ENCODE measurements around the gene ATP6V0B. TPM values are rescaled to one million over a fixed set of nuclear protein-coding genes. Genes with fewer than 3 reads are reported as not detected.
A peak's percentile ranks its signal among the peaks of the same experiment; 100 is the strongest.

Gene ATP6V0B
- 112 and 116 TPM in 2 replicates for total RNA-seq (2014; rRNA removed; shearing (Covaris generic))
- polyA plus RNA-seq (2016; fragmentation: Nextera tagmentation; extraction: Ambion mirVana): 142 and 149 TPM in 2 replicates
- long read RNA-seq, transcript ATP6V0B-205 (8 exons, 1,298 nt): major isoform, 152 of 164 reads
- long read RNA-seq, transcript ATP6V0B-201 (7 exons, 944 nt): minor isoform, 6 of 164 reads
- long read RNA-seq, partial matches to known transcripts: 2 of 164 reads
- long read RNA-seq, other reads (novel, unspliced or antisense): 3 of 164 reads

DNA sequence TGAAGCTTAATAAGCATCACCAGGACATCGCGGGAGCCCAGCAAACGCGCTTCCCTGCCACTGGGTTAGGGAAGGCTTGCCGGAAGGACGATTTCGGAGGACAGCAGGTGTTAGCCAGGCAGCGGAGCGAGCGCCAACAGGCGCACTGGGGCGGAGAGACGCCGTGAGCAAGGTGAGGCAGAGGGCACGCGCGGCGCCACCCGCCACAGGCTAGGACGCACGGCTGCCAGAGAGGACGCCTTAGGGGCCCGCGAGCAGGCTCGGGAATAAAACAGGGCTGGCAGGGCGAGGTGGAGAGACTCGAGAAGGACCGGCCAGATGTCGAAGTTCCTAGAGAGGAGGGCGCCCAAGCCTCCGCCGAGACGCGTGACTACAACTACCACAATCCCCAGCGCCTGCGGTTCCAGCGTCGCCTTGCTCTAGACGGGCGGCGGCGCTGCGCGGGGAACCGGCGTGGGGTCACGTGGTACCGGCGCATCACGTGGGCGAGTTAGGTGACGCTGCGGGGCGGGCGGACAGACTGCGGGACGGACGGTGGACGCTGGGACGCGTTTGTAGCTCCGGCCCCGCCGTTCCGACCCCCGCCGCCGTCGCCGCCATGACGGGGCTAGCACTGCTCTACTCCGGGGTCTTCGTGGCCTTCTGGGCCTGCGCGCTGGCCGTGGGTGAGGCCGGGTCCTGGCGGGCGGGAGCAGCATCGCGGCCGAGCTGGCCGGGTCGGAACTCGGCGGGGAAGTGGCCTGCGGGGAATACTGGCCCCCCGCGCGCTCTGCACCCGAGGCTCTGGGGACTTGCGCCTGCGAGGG, at the start of gene ATP6V0B:
ATP6V0B (plus strand) TSS at position 518 of the 806 bp plus-strand sequence; CDS start at position 599, 81 bp downstream.
- ATAC-seq: peak; percentile 78
- Histone ChIP-seq H3K4me3 (peak within 1 kb of the TSS; percentile 96), H3K36me3 (ENCODE audit: insufficient read depth) (0 out of 2 replicates have a peak, but pooled peaks cover 7% of the 10 kb centered on the region), H4K20me1 (replicated peaks; ENCODE audit: insufficient read depth) (peaks cover 22% of the 10 kb centered on the region), H3K79me2 (replicated peaks; ENCODE audit: insufficient read depth) (peaks cover 17% of the 10 kb centered on the region), H3K27ac (ENCODE audit: low read depth) (0 out of 2 replicates have a peak within 1 kb of the TSS, but pooled peaks have one; percentile 59), H3K4me2 (peak within 1 kb of the TSS; percentile 98), H3K4me1 (ENCODE audit: insufficient read depth) (peaks cover 29% of the 10 kb centered on the region), H3K9me2 (ENCODE audit: insufficient read depth) (no peaks in the 10 kb centered on the region), H3K27me3 (ENCODE audit: insufficient read depth) (no peaks in the 10 kb centered on the region), H3F3A (replicated peaks; ENCODE audit: low read depth) (peaks cover 24% of the 10 kb centered on the region; the same call in 1 of the 2 replicates), H2AFZ (peak within 1 kb of the TSS; percentile 100)
- peaks cover 25% of the 10 kb centered on the region for H3K27me3 Mint-ChIP-seq (ENCODE audit: insufficient read depth, low read depth, poor library complexity)
- H3K27ac Mint-ChIP-seq: peak within 1 kb of the TSS; percentile 69
- H3K4me3 Mint-ChIP-seq: peak within 1 kb of the TSS; percentile 90
- peak; percentile 99 for DNase-seq (ENCODE audit: low spot score)
- H3K36me3 Mint-ChIP-seq (ENCODE audit: low read depth): peaks cover 70% of the 10 kb centered on the region
- TF ChIP-seq, protein P1, sequence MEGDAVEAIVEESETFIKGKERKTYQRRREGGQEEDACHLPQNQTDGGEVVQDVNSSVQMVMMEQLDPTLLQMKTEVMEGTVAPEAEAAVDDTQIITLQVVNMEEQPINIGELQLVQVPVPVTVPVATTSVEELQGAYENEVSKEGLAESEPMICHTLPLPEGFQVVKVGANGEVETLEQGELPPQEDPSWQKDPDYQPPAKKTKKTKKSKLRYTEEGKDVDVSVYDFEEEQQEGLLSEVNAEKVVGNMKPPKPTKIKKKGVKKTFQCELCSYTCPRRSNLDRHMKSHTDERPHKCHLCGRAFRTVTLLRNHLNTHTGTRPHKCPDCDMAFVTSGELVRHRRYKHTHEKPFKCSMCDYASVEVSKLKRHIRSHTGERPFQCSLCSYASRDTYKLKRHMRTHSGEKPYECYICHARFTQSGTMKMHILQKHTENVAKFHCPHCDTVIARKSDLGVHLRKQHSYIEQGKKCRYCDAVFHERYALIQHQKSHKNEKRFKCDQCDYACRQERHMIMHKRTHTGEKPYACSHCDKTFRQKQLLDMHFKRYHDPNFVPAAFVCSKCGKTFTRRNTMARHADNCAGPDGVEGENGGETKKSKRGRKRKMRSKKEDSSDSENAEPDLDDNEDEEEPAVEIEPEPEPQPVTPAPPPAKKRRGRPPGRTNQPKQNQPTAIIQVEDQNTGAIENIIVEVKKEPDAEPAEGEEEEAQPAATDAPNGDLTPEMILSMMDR (conservative IDR thresholded peaks at IDR 0.05; ENCODE audit: low read depth in 2 of 2): 0 out of 4 replicates have a peak, but pooled peaks of 1 of the 2 experiments have one; percentile 14
- TF ChIP-seq ETS1 (IDR thresholded peaks at IDR 0.05): peak; percentile 93
- peak; percentile 92 for TF ChIP-seq POLR2AphosphoS5 (IDR thresholded peaks at IDR 0.05; ENCODE audit: low read depth)
- TF ChIP-seq JUNB (IDR thresholded peaks at IDR 0.05; ENCODE audit: unreplicated experiment): no peak
- peak; percentile 95 for TF ChIP-seq CREB1 (CRISPR knock-in tag; IDR thresholded peaks at IDR 0.05; ENCODE audit: low read depth)
- TF ChIP-seq, protein P2, sequence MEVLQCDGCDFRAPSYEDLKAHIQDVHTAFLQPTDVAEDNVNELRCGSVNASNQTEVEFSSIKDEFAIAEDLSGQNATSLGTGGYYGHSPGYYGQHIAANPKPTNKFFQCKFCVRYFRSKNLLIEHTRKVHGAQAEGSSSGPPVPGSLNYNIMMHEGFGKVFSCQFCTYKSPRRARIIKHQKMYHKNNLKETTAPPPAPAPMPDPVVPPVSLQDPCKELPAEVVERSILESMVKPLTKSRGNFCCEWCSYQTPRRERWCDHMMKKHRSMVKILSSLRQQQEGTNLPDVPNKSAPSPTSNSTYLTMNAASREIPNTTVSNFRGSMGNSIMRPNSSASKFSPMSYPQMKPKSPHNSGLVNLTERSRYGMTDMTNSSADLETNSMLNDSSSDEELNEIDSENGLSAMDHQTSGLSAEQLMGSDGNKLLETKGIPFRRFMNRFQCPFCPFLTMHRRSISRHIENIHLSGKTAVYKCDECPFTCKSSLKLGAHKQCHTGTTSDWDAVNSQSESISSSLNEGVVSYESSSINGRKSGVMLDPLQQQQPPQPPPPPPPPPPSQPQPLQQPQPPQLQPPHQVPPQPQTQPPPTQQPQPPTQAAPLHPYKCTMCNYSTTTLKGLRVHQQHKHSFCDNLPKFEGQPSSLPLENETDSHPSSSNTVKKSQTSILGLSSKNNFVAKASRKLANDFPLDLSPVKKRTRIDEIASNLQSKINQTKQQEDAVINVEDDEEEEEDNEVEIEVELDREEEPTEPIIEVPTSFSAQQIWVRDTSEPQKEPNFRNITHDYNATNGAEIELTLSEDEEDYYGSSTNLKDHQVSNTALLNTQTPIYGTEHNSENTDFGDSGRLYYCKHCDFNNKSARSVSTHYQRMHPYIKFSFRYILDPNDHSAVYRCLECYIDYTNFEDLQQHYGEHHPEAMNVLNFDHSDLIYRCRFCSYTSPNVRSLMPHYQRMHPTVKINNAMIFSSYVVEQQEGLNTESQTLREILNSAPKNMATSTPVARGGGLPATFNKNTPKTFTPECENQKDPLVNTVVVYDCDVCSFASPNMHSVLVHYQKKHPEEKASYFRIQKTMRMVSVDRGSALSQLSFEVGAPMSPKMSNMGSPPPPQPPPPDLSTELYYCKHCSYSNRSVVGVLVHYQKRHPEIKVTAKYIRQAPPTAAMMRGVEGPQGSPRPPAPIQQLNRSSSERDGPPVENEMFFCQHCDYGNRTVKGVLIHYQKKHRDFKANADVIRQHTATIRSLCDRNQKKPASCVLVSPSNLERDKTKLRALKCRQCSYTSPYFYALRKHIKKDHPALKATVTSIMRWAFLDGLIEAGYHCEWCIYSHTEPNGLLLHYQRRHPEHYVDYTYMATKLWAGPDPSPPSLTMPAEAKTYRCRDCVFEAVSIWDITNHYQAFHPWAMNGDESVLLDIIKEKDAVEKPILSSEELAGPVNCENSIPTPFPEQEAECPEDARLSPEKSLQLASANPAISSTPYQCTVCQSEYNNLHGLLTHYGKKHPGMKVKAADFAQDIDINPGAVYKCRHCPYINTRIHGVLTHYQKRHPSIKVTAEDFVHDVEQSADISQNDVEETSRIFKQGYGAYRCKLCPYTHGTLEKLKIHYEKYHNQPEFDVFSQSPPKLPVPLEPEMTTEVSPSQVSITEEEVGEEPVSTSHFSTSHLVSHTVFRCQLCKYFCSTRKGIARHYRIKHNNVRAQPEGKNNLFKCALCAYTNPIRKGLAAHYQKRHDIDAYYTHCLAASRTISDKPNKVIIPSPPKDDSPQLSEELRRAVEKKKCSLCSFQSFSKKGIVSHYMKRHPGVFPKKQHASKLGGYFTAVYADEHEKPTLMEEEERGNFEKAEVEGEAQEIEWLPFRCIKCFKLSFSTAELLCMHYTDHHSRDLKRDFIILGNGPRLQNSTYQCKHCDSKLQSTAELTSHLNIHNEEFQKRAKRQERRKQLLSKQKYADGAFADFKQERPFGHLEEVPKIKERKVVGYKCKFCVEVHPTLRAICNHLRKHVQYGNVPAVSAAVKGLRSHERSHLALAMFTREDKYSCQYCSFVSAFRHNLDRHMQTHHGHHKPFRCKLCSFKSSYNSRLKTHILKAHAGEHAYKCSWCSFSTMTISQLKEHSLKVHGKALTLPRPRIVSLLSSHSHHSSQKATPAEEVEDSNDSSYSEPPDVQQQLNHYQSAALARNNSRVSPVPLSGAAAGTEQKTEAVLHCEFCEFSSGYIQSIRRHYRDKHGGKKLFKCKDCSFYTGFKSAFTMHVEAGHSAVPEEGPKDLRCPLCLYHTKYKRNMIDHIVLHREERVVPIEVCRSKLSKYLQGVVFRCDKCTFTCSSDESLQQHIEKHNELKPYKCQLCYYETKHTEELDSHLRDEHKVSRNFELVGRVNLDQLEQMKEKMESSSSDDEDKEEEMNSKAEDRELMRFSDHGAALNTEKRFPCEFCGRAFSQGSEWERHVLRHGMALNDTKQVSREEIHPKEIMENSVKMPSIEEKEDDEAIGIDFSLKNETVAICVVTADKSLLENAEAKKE (CRISPR knock-in tag; IDR thresholded peaks at IDR 0.05): no peak
- H3K4me1 Mint-ChIP-seq: peaks cover 45% of the 10 kb centered on the region
- no peaks in the 10 kb centered on the region for H3K9me3 Mint-ChIP-seq
